ENCODE measurements around the gene RFPL4A. TPM values are rescaled to one million over a fixed set of nuclear protein-coding genes. Genes with fewer than 3 reads are reported as not detected.
"Not testable (repeated sequence)": the region's sequence is repeated elsewhere in the genome, so short reads cannot be mapped to it uniquely, and the experiment has no call there.

Gene RFPL4A
- total and polyA plus RNA-seq, 5 donors from 2014 or later, result not detected

GRCh38 chr19:55768818-55769217 lies 9.9 kb downstream of the RFPL4A start, which contains the start of gene RFPL4AL1:
Gene RFPL4AL1, plus strand, starts transcription at chr19:55769118. Its CDS starts 2,687 bp downstream, at chr19:55771805.
- not testable (repeated sequence) for H3K9me3 ChIP-seq (ENCODE audit: control insufficient read depth in 2 of 2, low read length in 2 of 2); H3K36me3 ChIP-seq (ENCODE audit: control insufficient read depth, insufficient read depth, low read length); H3K27me3 Mint-ChIP-seq; H3K9me3 Mint-ChIP-seq; H3K4me3 ChIP-seq (ENCODE audit: low read depth, low read length); DNase-seq; H3K4me3 Mint-ChIP-seq; ATAC-seq (ENCODE audit: low read depth in 2 of 2); H3K36me3 Mint-ChIP-seq; H3K4me1 Mint-ChIP-seq; H3K27ac Mint-ChIP-seq; H3K27ac ChIP-seq (ENCODE audit: insufficient read depth, low read length, poor library complexity, severe bottlenecking); H3K27me3 ChIP-seq (ENCODE audit: control insufficient read depth, insufficient read depth, low read length); H3K4me1 ChIP-seq (ENCODE audit: control insufficient read depth, insufficient read depth, low read length, poor library complexity, severe bottlenecking)

- H3K27me3 ChIP-seq (ENCODE audit: control insufficient read depth, insufficient read depth, low read length); H3K4me1 Mint-ChIP-seq; DNase-seq; H3K9me3 ChIP-seq (ENCODE audit: control insufficient read depth in 2 of 2, low read length in 2 of 2); H3K4me3 ChIP-seq (ENCODE audit: low read depth, low read length); H3K27ac ChIP-seq (ENCODE audit: insufficient read depth, low read length, poor library complexity, severe bottlenecking); H3K27me3 Mint-ChIP-seq; ATAC-seq (ENCODE audit: low read depth in 2 of 2); H3K4me3 Mint-ChIP-seq; H3K4me1 ChIP-seq (ENCODE audit: control insufficient read depth, insufficient read depth, low read length, poor library complexity, severe bottlenecking); H3K36me3 ChIP-seq (ENCODE audit: control insufficient read depth, insufficient read depth, low read length); H3K9me3 Mint-ChIP-seq; H3K27ac Mint-ChIP-seq; H3K36me3 Mint-ChIP-seq: not testable (repeated sequence)
Measured at GRCh38 chr19:55769632-55770031, 10.7 kb downstream of the RFPL4A start.

GRCh38 chr19:55777528-55777927 lies 18.6 kb downstream of the RFPL4A start:
- Histone ChIP-seq H3K9me3 (ENCODE audit: control insufficient read depth in 2 of 2, low read length in 2 of 2) (no peaks in the 10 kb centered on the region), H3K27me3 (ENCODE audit: control insufficient read depth, insufficient read depth, low read length) (no peaks in the 10 kb centered on the region), H3K4me3 (ENCODE audit: low read depth, low read length) (no peak overlapping the region), H3K27ac (ENCODE audit: insufficient read depth, low read length, poor library complexity, severe bottlenecking) (no peak overlapping the region), H3K36me3 (ENCODE audit: control insufficient read depth, insufficient read depth, low read length) (no peaks in the 10 kb centered on the region), H3K4me1 (ENCODE audit: control insufficient read depth, insufficient read depth, low read length, poor library complexity, severe bottlenecking) (no peaks in the 10 kb centered on the region)
- Mint-ChIP-seq H3K27ac (no peak overlapping the region), H3K4me1 (peaks cover 0 to 4% (median 0%) of the 10 kb centered on the region in 4 donors), H3K9me3 (peaks cover 0 to 2% (median 0%) of the 10 kb centered on the region in 7 donors), H3K36me3 (no peaks in the 10 kb centered on the region), H3K27me3 (peaks cover 11% of the 10 kb centered on the region), H3K4me3 (no peak overlapping the region)
- no peak for DNase-seq
- no peak for ATAC-seq (ENCODE audit: low read depth in 2 of 2)

GRCh38 chr19:55778331-55778730 lies 19.4 kb downstream of the RFPL4A start:
- H3K4me1 Mint-ChIP-seq, result peaks cover 0 to 4% (median 0%) of the 10 kb centered on the region in 4 donors
- Histone ChIP-seq H3K9me3 (ENCODE audit: control insufficient read depth in 2 of 2, low read length in 2 of 2) (no peaks in the 10 kb centered on the region), H3K4me3 (ENCODE audit: low read depth, low read length) (no peak overlapping the region), H3K36me3 (ENCODE audit: control insufficient read depth, insufficient read depth, low read length) (no peaks in the 10 kb centered on the region), H3K27me3 (ENCODE audit: control insufficient read depth, insufficient read depth, low read length) (no peaks in the 10 kb centered on the region), H3K4me1 (ENCODE audit: control insufficient read depth, insufficient read depth, low read length, poor library complexity, severe bottlenecking) (no peaks in the 10 kb centered on the region), H3K27ac (ENCODE audit: insufficient read depth, low read length, poor library complexity, severe bottlenecking) (no peak overlapping the region)
- no peaks in the 10 kb centered on the region for H3K36me3 Mint-ChIP-seq
- DNase-seq (no peak), ATAC-seq (ENCODE audit: low read depth in 2 of 2) (no peak)
- H3K27ac Mint-ChIP-seq, result no peak overlapping the region
- no peak overlapping the region for H3K4me3 Mint-ChIP-seq
- H3K9me3 Mint-ChIP-seq, result peaks cover 0 to 4% (median 0%) of the 10 kb centered on the region in 7 donors
- peaks cover 11% of the 10 kb centered on the region for H3K27me3 Mint-ChIP-seq

- peaks cover 4% of the 10 kb centered on the region for H3K27me3 Mint-ChIP-seq
Measured at GRCh38 chr19:55781112-55781511, 22.2 kb downstream of the RFPL4A start.

GRCh38 chr19:55795021-55795420 lies 36.1 kb downstream of the RFPL4A start:
- Mint-ChIP-seq H3K4me1 (peaks cover 0 to 5% (median 0%) of the 10 kb centered on the region in 4 donors), H3K36me3 (no peaks in the 10 kb centered on the region), H3K4me3 (no peak overlapping the region), H3K27me3 (peaks cover 4% of the 10 kb centered on the region), H3K9me3 (peaks cover 0 to 5% (median 0%) of the 10 kb centered on the region in 7 donors), H3K27ac (no peak overlapping the region)
- peaks cover 2% of the 10 kb centered on the region for H3K27me3 ChIP-seq (ENCODE audit: control insufficient read depth, insufficient read depth, low read length)
- H3K4me1 ChIP-seq (ENCODE audit: control insufficient read depth, insufficient read depth, low read length, poor library complexity, severe bottlenecking), result no peaks in the 10 kb centered on the region
- H3K36me3 ChIP-seq (ENCODE audit: control insufficient read depth, insufficient read depth, low read length), result no peaks in the 10 kb centered on the region
- H3K27ac ChIP-seq (ENCODE audit: insufficient read depth, low read length, poor library complexity, severe bottlenecking), result no peak overlapping the region
- no peak overlapping the region for H3K4me3 ChIP-seq (ENCODE audit: low read depth, low read length)
- no peak for ATAC-seq (ENCODE audit: low read depth in 2 of 2)
- no peak for DNase-seq
- H3K9me3 ChIP-seq (ENCODE audit: control insufficient read depth in 2 of 2, low read length in 2 of 2), result no peaks in the 10 kb centered on the region

More at GRCh38 chr19:55781112-55781511, 22.2 kb downstream of the RFPL4A start:
- DNase-seq (no peak), ATAC-seq (ENCODE audit: low read depth in 2 of 2) (no peak)
- no peaks in the 10 kb centered on the region for H3K4me1 ChIP-seq (ENCODE audit: control insufficient read depth, insufficient read depth, low read length, poor library complexity, severe bottlenecking)
- Mint-ChIP-seq H3K36me3 (no peaks in the 10 kb centered on the region), H3K9me3 (peaks cover 0 to 5% (median 0%) of the 10 kb centered on the region in 7 donors), H3K27ac (no peak overlapping the region), H3K4me1 (no peaks in the 10 kb centered on the region), H3K4me3 (no peak overlapping the region)
- no peak overlapping the region for H3K4me3 ChIP-seq (ENCODE audit: low read depth, low read length)
- no peak overlapping the region for H3K27ac ChIP-seq (ENCODE audit: insufficient read depth, low read length, poor library complexity, severe bottlenecking)
- H3K9me3 ChIP-seq (ENCODE audit: control insufficient read depth in 2 of 2, low read length in 2 of 2), result no peaks in the 10 kb centered on the region
- no peaks in the 10 kb centered on the region for H3K27me3 ChIP-seq (ENCODE audit: control insufficient read depth, insufficient read depth, low read length)
- H3K36me3 ChIP-seq (ENCODE audit: control insufficient read depth, insufficient read depth, low read length), result no peaks in the 10 kb centered on the region

- Mint-ChIP-seq H3K9me3 (peaks cover 0 to 14% (median 5%) of the 10 kb centered on the region in 7 donors), H3K36me3 (no peaks in the 10 kb centered on the region), H3K4me1 (peaks cover 0 to 5% (median 0%) of the 10 kb centered on the region in 4 donors), H3K27ac (no peak overlapping the region), H3K4me3 (no peak overlapping the region), H3K27me3 (peaks cover 9% of the 10 kb centered on the region)
- peaks cover 2% of the 10 kb centered on the region for H3K27me3 ChIP-seq (ENCODE audit: control insufficient read depth, insufficient read depth, low read length)
- DNase-seq (no peak), ATAC-seq (ENCODE audit: low read depth in 2 of 2) (no peak)
- H3K4me3 ChIP-seq (ENCODE audit: low read depth, low read length), result no peak overlapping the region
- no peaks in the 10 kb centered on the region for H3K4me1 ChIP-seq (ENCODE audit: control insufficient read depth, insufficient read depth, low read length, poor library complexity, severe bottlenecking)
- no peaks in the 10 kb centered on the region for H3K36me3 ChIP-seq (ENCODE audit: control insufficient read depth, insufficient read depth, low read length)
- H3K9me3 ChIP-seq (ENCODE audit: control insufficient read depth in 2 of 2, low read length in 2 of 2), result no peaks in the 10 kb centered on the region
- H3K27ac ChIP-seq (ENCODE audit: insufficient read depth, low read length, poor library complexity, severe bottlenecking), result no peak overlapping the region
Measured at GRCh38 chr19:55801416-55801815, 42.5 kb downstream of the RFPL4A start.

- Histone ChIP-seq H3K9me3 (ENCODE audit: control insufficient read depth in 2 of 2, low read length in 2 of 2) (no peaks in the 10 kb centered on the region), H3K27me3 (ENCODE audit: control insufficient read depth, insufficient read depth, low read length) (peaks cover 2% of the 10 kb centered on the region), H3K4me3 (ENCODE audit: low read depth, low read length) (no peak overlapping the region), H3K4me1 (ENCODE audit: control insufficient read depth, insufficient read depth, low read length, poor library complexity, severe bottlenecking) (no peaks in the 10 kb centered on the region), H3K36me3 (ENCODE audit: control insufficient read depth, insufficient read depth, low read length) (no peaks in the 10 kb centered on the region), H3K27ac (ENCODE audit: insufficient read depth, low read length, poor library complexity, severe bottlenecking) (no peak overlapping the region)
- peaks cover 0 to 5% (median 0%) of the 10 kb centered on the region in 4 donors for H3K4me1 Mint-ChIP-seq
- H3K27ac Mint-ChIP-seq, result no peak overlapping the region
- DNase-seq (no peak), ATAC-seq (ENCODE audit: low read depth in 2 of 2) (no peak)
- no peaks in the 10 kb centered on the region for H3K36me3 Mint-ChIP-seq
- H3K4me3 Mint-ChIP-seq, result no peak overlapping the region
- peaks cover 14% of the 10 kb centered on the region for H3K27me3 Mint-ChIP-seq
- H3K9me3 Mint-ChIP-seq, result peaks cover 0 to 14% (median 5%) of the 10 kb centered on the region in 7 donors
Measured at GRCh38 chr19:55802281-55802680, 43.4 kb downstream of the RFPL4A start.

Measured in CD4-positive, CD25-positive, alpha-beta regulatory T cell (primary cell).